NCI-H187 treated with DMSO at 0.1 percent for 48 hours (cell line): Measurements from ENCODE around the gene FASTKD1.

Experiments
- DNase-seq: peaks from one replicate; lab custom pipeline; 2025; lab: John Stamatoyannopoulos, UW

The FASTKD1 gene

GRCh38 chr2:169504651-169505050 lies 69.0 kb downstream of the FASTKD1 start:
- no peak for DNase-seq

DNA sequence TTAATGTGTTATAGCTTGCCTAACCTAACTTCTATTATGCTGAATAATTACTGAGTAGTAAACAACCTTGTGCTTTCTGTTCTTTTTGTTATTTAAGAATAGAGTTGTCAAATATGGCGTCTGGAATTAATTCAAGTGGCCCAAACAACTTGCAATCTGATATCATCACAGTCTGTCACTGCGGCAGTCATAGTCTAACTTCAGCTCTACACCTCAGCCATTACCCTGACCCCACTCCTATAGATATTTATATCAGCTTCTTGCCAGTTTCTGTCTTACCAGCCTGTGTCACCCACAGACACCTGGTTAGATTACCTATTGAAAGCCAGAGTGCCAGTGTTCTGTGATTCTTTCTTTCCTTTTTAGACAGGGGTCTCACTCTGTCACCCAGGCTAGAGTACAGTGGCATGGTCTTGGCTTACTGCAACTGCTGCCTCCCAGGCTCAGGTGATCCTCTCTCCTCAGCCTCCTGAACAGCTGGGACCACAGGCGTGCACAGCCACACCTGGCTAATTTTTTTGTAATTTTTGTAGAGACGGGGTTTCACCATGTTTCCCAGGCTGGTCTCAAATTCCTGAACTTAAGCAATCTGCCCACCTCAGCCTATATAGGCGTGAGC lies 78.2 kb downstream of the FASTKD1 start:
- DNase-seq, result no peak

- no peak for DNase-seq
Observed at GRCh38 chr2:169493360-169493759, 80.3 kb downstream of the FASTKD1 start.

GRCh38 chr2:169491378-169491777 lies 82.3 kb downstream of the FASTKD1 start:
- no peak for DNase-seq

- no peak for DNase-seq
Observed at GRCh38 chr2:169490834-169491233, 82.8 kb downstream of the FASTKD1 start.

- DNase-seq, result no peak
Observed at GRCh38 chr2:169486487-169486886, 87.2 kb downstream of the FASTKD1 start.

DNA sequence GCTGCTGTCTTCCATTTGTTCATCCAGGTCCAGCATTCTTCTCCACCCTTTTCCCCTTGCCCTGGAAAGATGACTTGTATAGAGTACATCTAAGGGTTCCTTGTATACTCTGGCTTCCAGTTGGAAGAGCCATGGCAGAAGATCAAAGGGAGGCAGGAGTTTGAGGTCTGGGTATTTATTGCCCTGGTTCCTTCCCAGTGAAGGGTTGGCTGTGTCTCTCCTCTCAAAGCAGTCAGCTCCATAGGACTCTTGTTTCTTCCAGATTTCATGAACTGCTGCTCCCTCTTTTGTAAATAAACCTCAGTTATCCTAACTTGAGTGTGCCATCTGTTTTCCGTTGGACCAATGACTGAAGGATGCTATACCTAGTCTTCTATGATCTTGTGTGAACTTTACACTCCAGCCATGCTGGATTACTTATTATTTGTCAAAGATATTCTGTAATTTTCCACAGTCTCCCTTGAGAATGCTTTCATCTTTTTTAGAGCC lies 88.0 kb downstream of the FASTKD1 start:
- no peak for DNase-seq

- no peak for DNase-seq
Observed at GRCh38 chr2:169480079-169480465, 93.6 kb downstream of the FASTKD1 start.
